Panc1 (cell line): ENCODE measurements around the gene DNAH12. TPM values are rescaled to one million over a fixed set of nuclear protein-coding genes. Genes with fewer than 3 reads are reported as not detected.

Experiments used
- ATAC-seq: fragments of 200-7000 bp; cut with Tn5 transposase; 2 replicates; pipeline ENCODE4 v1.9.1; 2020; ENCODE audit warnings: mild to moderate bottlenecking, moderate library complexity
- BruUV-seq: library from RNA; stranded (reverse); fragments of 400-500 nt; replicated peaks from 2 replicates; lab custom pipeline; 2021; lab: Mats Ljungman, UMichigan
- CTCF ChIA-PET: fragments of 300-600 bp; sonication (Branson Sonifier 250); formaldehyde crosslinking; loops from one replicate; lab custom pipeline; 2022; ENCODE audit warnings: antibody characterized with exemption; lab: Charles Lee
- POLR2A ChIA-PET: fragments of 300-600 bp; sonication (Branson Sonifier 250); formaldehyde crosslinking; loops from one replicate; lab custom pipeline; 2022; ENCODE audit warnings: antibody characterized with exemption; lab: Charles Lee
- DNase-seq: peaks from one replicate; pipeline ENCODE4 v3.0.0-alpha.2; 2010; ENCODE audit warnings: low read depth, low spot score
- H3K27ac ChIP-seq: 2 replicates; pipeline ENCODE4 v1.5.1; 2011; ENCODE audit warnings: mild to moderate bottlenecking, low read length, inconsistent platforms
- H3K27me3 ChIP-seq: fragments of 200-500 bp; sonication (Bioruptor generic); 2 replicates; pipeline ENCODE4 v1.6.0; 2014; ENCODE audit warnings: low read length, inconsistent platforms; ENCODE audit not compliant: control insufficient read depth, insufficient read depth
- H3K36me3 ChIP-seq: fragments of 200-500 bp; sonication (Bioruptor generic); 2 replicates; pipeline ENCODE4 v1.5.1; 2014; ENCODE audit warnings: inconsistent platforms, mild to moderate bottlenecking, low read length, moderate library complexity; ENCODE audit not compliant: control insufficient read depth, insufficient read depth
- H3K4me1 ChIP-seq: 2 replicates; pipeline ENCODE4 v1.5.1; 2011; ENCODE audit warnings: inconsistent platforms, mild to moderate bottlenecking, low read length, moderate library complexity; ENCODE audit not compliant: control insufficient read depth, insufficient read depth
- H3K4me3 ChIP-seq, 2 experiments: 2 replicates each; pipeline ENCODE4 v1.5.1; 2011 to 2012; ENCODE audit warnings: low read depth in 2 of 2, low read length in 2 of 2, mild to moderate bottlenecking in 2 of 2, inconsistent platforms in 1 of 2, moderate library complexity in 1 of 2
- H3K9me3 ChIP-seq: fragments of 200-500 bp; sonication (Bioruptor generic); 2 replicates; pipeline ENCODE4 v1.5.1; 2014; ENCODE audit warnings: low read depth, mild to moderate bottlenecking, inconsistent platforms, low read length, moderate library complexity; ENCODE audit not compliant: control insufficient read depth, insufficient read depth
- CTCF ChIP-seq: fragments of 450-650 bp; IDR thresholded peaks from 2 replicates; pipeline ENCODE4 v1.5.1; 2017; ENCODE audit warnings: mild to moderate bottlenecking
- POLR2AphosphoS5 ChIP-seq: IDR thresholded peaks from 2 replicates; pipeline ENCODE4 v1.6.1; 2012; ENCODE audit warnings: mild to moderate bottlenecking, low read depth, low read length, moderate library complexity
- SIN3A ChIP-seq: IDR thresholded peaks from 2 replicates; pipeline ENCODE4 v1.6.1; 2012; ENCODE audit warnings: low read depth, mild to moderate bottlenecking, low read length, moderate library complexity, borderline replicate concordance; ENCODE audit not compliant: insufficient read depth
- TCF7L2 ChIP-seq: IDR thresholded peaks from 2 replicates; pipeline ENCODE4 v1.6.1; 2011; ENCODE audit warnings: mild to moderate bottlenecking, low read depth, low read length, inconsistent platforms
- in situ Hi-C: cut with HindIII; loops from 2 replicates; pipeline ENCODE4 v1.10.0; 2016; ENCODE audit warnings: low sequenced_read_pairs, low pct_unique_long_range_greater_than_20kb
- intact Hi-C: fragments of 100-400 bp; cut with micrococcal nuclease; formaldehyde crosslinking; loops from one replicate; pipeline ENCODE4 v1.10.0; 2022; ENCODE audit not compliant: unreplicated experiment
- total RNA-seq: library from RNA; stranded (reverse); gene quantifications from one replicate; pipeline ENCODE4 v1.2.1, GENCODE V29; 2021; ENCODE audit not compliant: unreplicated experiment
- TF ChIP-seq, protein P1 (sequence below), 2 experiments: IDR thresholded peaks; 2 replicates each; pipeline ENCODE4 v1.6.1; 2011 to 2012; ENCODE audit warnings: low read depth in 2 of 2, control low read depth in 1 of 2, low read length in 1 of 2, mild to moderate bottlenecking in 1 of 2, moderate library complexity in 1 of 2; ENCODE audit not compliant: insufficient read depth in 1 of 2

Gene DNAH12
- total RNA-seq, 1 experiment from 2014 or later, result 0.21 TPM

DNA sequence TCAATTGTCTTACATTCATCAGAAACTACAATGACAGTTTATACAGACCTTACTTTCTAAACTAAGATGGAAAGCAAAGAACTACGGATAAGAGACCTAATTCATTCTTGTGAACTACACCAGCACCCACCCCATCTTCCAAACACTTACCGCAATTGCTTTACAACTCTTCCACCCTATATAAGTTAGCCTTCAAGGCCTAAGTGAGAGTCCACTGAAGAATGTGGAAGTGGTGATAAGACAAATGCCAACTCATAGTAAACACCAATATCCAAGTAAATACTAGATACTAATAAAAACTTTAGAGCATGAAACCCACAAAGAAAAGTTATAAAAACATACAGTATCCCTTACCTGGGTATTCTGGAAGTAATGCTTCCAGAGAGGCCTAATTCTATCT is 39.4 kb upstream of the DNAH12 start:
- H3K27me3 ChIP-seq, result no peaks in the 10 kb centered on the region
- ATAC-seq (no peak), DNase-seq (no peak)
- H3K4me3 ChIP-seq, result no peak overlapping the region
- in situ Hi-C loops, result no loop called here
- H3K9me3 ChIP-seq, result no peaks in the 10 kb centered on the region
- H3K4me1 ChIP-seq, result peaks cover 11% of the 10 kb centered on the region
- BruUV-seq, result no TSS peak
- intact Hi-C loops, result no loop called here
- peaks cover 10% of the 10 kb centered on the region; the same call in 1 of the 2 replicates for H3K36me3 ChIP-seq
- H3K27ac ChIP-seq, result no peak overlapping the region
- POLR2A ChIA-PET, result interaction anchor here (0.7 kb wide), 1 partner anchor 12 kb away, joined by 3 read pairs; no protein-coding TSS in a partner anchor
- no peak for TF ChIP-seq SIN3A
- CTCF ChIA-PET, result no interaction called here

GRCh38 chr3:57582474-57583168 is 38.5 kb upstream of the DNAH12 start:
- in situ Hi-C loops, result no loop called here
- POLR2A ChIA-PET, result interaction anchor here (0.7 kb wide), 1 partner anchor 13 kb away, joined by 3 read pairs; no protein-coding TSS in a partner anchor
- Histone ChIP-seq H3K27me3 (no peaks in the 10 kb centered on the region), H3K4me3 (no peak overlapping the region), H3K36me3 (peaks cover 10% of the 10 kb centered on the region; the same call in 1 of the 2 replicates), H3K27ac (no peak overlapping the region), H3K9me3 (no peaks in the 10 kb centered on the region), H3K4me1 (peaks cover 11% of the 10 kb centered on the region)
- DNase-seq (no peak), ATAC-seq (peak; percentile 80)
- BruUV-seq, result no TSS peak
- CTCF ChIA-PET, result no interaction called here
- TF ChIP-seq CTCF, result peak; percentile 56
- TF ChIP-seq POLR2AphosphoS5, result no peak
- intact Hi-C loops, result no loop called here

GRCh38 chr3:57577801-57578200 is 33.7 kb upstream of the DNAH12 start:
- CTCF ChIA-PET, result no interaction called here
- Histone ChIP-seq H3K36me3 (peaks cover 12% of the 10 kb centered on the region; the same call in 1 of the 2 replicates), H3K9me3 (no peaks in the 10 kb centered on the region), H3K27me3 (no peaks in the 10 kb centered on the region), H3K27ac (no peak overlapping the region), H3K4me3 (no peak overlapping the region), H3K4me1 (peaks cover 2% of the 10 kb centered on the region; the same call in 1 of the 2 replicates)
- POLR2A ChIA-PET, result no interaction called here
- ATAC-seq (no peak), DNase-seq (no peak)
- intact Hi-C loops (no loop called here), in situ Hi-C loops (no loop called here)
- no TSS peak for BruUV-seq
- TF ChIP-seq TCF7L2 (no peak), CTCF (no peak), POLR2AphosphoS5 (no peak), SIN3A (no peak)
- TF ChIP-seq, protein P1, sequence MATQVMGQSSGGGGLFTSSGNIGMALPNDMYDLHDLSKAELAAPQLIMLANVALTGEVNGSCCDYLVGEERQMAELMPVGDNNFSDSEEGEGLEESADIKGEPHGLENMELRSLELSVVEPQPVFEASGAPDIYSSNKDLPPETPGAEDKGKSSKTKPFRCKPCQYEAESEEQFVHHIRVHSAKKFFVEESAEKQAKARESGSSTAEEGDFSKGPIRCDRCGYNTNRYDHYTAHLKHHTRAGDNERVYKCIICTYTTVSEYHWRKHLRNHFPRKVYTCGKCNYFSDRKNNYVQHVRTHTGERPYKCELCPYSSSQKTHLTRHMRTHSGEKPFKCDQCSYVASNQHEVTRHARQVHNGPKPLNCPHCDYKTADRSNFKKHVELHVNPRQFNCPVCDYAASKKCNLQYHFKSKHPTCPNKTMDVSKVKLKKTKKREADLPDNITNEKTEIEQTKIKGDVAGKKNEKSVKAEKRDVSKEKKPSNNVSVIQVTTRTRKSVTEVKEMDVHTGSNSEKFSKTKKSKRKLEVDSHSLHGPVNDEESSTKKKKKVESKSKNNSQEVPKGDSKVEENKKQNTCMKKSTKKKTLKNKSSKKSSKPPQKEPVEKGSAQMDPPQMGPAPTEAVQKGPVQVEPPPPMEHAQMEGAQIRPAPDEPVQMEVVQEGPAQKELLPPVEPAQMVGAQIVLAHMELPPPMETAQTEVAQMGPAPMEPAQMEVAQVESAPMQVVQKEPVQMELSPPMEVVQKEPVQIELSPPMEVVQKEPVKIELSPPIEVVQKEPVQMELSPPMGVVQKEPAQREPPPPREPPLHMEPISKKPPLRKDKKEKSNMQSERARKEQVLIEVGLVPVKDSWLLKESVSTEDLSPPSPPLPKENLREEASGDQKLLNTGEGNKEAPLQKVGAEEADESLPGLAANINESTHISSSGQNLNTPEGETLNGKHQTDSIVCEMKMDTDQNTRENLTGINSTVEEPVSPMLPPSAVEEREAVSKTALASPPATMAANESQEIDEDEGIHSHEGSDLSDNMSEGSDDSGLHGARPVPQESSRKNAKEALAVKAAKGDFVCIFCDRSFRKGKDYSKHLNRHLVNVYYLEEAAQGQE (IDR thresholded peaks at IDR 0.05; ENCODE audit: insufficient read depth in 1 of 2, low read depth in 2 of 2, low read length in 1 of 2), result no peak
